Activated T-cell treated with anti-CD3 and anti-CD28 coated beads for 1 hour (primary cell): ENCODE results near the gene PSMG2.

Source experiments
- DNase-seq: peaks from one replicate; pipeline ENCODE4 v3.0.0-alpha.2; 2020; ENCODE audit warnings: low read depth

PSMG2 gene, protein sequence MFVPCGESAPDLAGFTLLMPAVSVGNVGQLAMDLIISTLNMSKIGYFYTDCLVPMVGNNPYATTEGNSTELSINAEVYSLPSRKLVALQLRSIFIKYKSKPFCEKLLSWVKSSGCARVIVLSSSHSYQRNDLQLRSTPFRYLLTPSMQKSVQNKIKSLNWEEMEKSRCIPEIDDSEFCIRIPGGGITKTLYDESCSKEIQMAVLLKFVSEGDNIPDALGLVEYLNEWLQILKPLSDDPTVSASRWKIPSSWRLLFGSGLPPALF

DNA sequence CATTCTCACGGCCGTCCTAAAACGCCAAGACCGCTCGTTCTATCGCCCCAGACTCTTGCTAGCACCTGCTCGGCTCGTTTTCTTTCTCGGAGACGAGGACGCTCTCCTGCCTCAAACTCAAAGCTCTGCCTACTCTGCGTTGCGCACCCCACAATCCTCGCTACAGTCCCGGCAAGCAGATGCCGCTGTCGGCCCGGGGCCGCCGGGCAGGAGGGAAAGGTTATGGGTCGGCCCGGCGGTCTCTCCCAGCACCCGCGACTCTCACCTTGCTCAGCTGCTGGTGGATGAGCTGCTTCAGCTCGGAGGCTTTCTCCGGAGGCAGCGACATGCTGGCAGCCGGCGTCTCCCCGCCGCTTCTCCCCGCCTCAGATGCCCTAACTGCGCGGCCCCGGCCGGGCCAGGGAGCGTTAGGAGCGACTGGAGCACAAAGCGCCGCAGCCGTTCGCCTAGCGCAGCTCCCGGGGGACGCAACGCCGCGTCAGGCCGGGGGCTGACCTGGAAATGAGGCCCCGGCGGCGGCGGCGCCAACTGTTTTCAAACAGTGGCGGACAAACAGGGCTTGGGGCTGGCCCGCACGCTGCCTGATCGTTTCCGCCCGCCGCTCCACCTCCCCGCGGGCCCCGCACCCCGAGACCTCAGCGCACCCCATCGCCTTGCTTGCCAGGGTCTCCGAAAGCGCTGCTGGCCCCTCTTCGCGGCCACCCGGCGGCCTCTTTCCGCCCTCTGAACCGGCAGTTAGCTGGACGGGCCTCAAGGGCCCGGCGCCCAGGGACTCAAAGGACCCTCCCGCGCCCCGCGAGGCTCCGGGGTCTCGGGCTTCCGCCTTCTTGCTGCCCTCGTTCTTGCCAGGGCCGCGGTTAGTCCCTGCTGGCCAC lies at the start of gene PSMG2, which contains the start of gene CEP76:
PSMG2 (plus strand) TSS at position 822 of the 875 bp plus-strand sequence. CDS start 66 bp downstream, outside the sequence.
CEP76 (minus strand) TSS at position 503 of the 875 bp plus-strand sequence; CDS start at position 328, 175 bp downstream.
- peak; percentile 71 for DNase-seq

DNA sequence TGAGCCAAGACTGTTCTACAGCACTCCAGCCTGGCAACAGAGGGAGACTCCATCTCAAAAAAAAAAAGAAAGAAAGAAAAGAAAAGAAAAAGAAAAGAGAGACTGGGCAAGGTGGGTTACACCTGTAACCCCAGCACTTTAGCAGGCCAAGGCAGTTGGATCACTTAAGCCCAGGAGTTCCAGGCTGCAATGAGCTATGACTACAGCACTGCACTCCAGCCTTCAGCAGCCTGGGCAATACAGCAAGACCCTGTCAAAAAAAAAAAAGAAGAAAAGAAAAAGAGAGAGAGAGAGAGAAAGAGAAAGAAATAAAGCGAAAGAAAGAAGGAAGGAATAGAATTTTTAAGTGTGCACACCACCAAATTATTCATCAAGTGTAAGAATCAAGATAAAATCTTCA lies 47.9 kb upstream of the PSMG2 start:
- no peak for DNase-seq

DNA sequence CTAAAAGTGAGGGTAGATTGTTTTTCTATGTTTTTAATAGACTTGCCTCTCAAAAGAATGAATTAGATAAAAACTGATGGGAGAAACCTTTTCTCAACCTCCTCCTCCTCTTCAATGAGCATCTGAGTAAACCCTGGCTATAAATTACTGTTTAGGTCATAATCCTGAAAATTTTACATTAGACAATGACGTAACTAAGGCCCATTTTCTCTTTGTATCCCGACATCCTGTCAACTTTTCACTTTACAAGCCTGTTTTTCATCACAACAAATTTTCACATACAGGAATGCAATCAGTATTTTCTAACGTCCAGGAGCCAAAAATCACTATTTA lies 46.3 kb upstream of the PSMG2 start:
- no peak for DNase-seq

DNA sequence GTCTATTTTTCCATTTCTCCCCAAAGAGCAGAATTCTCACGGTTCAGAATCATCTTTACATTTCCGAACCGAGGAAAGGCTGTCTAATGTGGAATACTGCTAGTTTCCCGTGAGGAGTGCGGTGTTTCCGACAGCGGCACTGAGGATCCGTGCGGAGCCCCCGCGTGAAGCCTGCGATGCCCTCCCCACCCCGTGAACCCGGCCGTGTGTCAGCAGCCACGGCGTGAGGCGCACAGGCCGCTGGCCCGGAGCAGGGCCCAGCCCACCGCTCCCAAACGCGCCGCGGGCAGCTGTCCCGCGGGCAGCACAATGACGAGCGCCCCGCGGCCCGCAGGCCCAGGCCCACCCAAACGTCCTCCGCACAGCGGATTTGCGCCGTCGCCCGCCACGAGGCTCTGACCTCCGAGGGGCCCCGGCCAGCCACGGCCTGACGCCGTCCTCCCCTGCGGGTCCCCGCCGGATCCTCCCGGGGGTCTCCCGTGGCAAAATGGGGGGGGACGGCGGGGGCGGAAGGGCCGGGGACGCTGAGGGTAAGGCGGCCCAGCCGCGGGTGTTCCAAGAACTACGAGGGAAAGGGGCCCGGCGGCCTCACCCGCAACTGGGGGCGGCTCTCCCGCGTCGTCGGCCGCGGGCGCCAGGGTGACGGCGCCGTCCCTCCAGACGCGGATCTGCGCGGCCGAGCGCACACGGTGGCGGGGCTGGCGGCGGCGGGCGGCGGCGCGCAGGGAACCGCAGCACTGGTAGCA lies 45.7 kb upstream of the PSMG2 start:
- no peak for DNase-seq

DNA sequence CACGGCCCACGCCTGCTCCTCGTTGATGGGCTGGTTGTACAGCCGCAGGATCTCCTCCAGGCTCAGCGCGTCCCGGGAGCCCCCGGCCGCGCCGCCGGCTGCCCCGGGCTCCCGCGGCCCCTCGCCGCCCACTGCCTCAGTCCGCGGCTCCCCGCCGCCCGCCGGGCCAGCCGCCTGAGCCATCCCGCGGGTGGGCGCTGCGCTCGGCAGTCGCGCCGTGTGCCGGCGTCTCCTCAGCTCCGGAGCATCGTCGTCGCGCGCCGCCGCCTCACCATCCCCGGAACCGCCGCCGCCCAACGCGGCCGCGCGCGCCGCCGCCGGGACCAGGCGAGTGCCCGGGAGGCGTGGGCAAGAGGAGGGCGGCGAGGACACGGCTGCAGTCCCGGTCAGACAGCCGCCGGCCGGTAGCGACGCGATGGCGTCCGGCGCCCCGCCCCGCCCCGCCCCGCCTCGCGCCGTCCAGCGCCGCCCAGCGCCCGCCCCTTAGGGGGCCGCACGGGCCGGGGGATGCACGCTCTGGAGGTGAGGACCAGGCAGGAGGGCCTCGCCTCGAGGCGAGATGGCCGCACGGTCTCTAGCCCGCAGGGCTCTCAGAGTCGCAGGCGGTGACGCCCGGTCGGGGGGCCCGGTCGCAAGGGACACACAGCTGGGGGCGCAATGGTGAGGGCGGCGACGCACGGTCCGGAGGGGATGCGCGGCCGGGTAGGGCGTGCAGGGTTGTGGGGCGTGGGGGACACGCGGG lies 45.0 kb upstream of the PSMG2 start, which contains the start of gene SPIRE1:
SPIRE1 (minus strand) TSS at position 424 of the 742 bp plus-strand sequence; CDS start at position 183, 241 bp downstream.
- peak; percentile 14 for DNase-seq

DNA sequence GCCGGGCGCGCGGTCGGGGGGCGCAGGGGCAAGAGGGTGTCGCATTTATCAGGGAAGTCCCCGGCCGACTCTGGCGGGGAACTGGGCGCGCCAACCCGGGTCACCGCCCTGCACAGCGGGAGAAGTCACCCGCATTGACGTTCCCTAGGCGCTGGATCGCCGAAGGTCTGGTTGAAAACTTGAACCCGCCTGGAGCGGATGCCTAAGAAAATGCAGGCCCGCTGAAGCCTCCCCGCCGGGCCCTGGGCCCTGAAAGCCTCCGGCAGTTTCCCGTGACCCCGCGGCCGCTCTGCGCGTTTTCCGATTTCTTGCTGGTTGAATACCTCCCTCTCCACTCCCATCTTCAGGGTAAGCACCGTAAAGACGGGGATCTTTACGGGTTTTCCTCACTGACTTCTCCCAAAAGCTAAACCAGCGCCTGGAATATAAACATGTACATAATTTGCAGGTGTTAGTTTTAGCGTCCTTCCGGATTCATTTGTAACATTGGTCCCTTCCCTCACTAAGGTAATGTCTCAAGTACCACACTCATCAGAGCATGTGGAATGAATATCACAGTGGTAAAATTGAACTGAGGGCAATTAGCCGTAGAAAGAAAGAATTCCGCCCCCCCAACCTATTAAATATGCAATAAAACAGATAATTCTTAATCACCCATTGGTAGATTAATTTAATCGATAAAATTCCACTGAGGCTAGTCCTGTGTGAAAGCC lies 44.3 kb upstream of the PSMG2 start:
- no peak for DNase-seq

DNA sequence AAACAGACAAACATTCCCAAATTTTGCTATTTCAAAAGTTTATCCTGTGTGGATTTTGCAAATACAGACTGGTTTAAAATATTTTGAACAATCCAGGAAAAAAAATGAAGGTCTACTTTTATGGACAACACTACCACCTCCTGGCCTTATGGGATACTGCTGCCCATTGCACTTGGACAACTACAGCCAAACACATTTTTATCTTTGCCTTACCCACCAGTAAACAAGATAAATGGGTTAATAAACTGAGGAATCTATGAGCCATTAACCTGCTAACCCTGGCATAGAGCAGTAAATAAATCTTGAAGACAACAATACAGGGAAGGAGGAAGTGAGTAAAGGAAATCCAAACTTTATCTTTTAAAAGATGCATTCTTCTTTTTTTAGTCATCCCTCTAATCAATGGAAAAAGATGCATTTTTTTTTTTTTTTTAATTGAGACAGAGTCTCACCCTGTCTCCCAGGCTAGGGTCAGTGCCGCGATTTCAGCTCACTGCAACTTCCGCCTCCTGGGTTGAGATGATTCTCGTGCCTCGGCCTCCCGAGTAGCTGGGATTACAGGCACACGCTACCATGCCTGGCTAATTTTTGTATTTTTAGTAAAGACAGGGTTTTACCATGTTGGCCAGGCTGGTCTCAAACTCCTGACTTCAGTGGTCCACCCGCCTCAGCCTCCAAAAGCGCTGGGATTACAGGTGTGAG lies 42.8 kb upstream of the PSMG2 start:
- DNase-seq: no peak

DNA sequence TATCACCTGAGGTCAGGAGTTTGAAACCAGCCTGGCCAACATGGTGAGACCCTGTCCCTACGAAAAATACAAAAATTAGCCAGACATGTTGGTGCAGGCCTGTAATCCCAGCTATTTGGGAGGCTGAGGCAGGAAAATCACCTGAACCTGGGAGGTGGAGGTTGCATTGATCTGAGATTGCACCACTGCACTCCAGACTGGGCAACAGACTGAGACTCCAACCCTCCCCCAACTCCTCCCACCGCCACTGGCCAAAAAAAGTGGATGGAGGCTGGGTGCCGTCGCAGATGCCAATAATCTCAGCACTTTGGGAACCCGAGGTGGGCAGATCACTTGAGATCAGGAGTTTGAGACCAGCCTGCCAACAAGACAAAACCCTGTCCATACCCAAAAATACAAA lies 34.8 kb upstream of the PSMG2 start:
- DNase-seq: no peak

DNA sequence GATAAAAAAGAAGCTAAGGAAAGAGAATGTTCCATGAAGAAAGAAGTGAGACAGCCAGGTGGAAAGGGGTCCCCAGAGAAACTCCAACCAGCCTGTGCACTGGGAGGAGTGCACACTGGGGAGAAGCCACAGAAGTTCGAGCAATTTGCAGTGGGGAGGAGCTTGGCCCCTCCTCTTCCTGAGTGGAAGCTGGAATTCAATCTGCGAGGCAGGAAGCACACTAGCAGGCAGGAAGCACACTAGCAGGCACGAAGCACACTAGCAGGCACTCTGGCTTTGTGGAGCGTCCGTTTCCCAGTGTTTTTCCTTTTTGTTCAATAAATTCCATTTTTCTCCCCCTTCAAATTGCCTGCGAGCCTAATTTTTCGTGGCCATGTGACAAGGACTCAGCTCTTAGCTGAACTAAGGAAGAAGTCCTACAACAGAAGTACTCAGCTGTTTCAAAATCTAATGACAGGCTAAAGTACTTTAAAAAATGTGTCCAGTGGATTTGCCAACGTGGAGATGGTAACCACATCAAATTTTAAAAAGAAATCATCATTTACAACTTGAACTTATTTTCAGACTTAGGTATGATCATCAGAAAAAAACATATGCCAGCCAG lies 23.6 kb upstream of the PSMG2 start:
- no peak for DNase-seq

DNA sequence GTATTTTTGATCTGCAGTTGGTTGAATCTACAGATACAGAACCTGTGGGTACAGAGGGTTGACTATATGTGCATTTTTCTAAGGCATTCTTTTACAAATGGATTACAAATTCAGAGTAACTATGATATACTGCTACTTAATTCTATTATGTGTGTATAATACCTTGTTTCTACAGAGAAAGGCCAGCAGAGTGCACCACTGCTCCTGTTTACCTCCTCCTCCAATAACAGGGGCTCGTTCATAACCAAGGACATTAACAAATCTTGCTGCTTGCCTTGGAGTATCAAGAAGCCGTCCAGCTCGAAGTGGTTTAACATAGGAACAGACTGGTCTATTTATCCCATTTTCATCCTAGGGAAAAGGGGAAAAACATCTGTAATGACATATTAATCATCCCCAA lies 16.7 kb upstream of the PSMG2 start:
- no peak for DNase-seq

DNA sequence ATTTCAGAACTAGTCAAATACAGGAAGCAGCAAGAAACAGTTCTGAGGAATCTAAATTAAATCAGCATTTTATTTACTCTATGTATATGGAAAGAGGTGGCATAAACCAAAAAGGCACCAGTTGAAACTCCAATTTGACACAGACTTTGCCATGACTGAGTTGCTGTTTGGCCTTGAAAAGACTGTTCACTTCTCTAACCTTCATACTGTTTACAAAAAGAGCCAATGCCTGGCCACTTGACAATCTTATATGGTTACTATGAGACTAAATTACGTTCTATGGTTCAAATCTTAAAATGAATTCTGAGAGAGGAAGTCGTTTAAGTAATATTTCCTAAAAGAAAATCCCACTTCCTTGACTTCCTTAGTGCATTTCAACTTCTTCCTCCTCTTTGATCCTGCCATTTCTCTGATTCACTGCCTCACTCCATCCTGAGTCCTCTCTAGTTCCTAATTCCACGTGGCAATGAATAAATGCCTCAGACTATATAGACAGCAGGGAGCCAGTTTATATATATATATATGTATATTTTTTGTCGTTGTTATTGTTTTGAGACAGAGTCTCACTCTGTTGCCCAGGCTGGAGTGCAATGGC lies 13.5 kb upstream of the PSMG2 start:
- DNase-seq: no peak

DNA sequence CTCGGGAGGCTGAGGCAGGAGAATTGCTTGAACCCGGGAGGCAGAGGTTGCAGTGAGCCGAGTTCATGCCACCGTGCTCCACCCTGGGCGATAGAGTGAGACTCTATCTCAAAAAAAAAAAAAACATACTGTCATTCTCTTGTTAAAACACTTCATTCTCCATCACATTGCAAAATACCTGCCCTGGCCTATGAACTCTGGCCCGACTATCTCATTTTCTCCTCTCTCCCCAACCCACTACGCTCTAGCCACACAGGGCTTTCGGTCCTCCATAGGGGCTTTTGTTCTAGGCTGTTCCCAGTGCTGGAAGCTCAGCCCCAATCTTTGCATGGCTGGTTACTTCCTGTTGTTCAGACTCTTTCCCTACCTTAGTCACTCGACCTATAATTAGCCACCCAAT lies 10.6 kb upstream of the PSMG2 start:
- no peak for DNase-seq

DNA sequence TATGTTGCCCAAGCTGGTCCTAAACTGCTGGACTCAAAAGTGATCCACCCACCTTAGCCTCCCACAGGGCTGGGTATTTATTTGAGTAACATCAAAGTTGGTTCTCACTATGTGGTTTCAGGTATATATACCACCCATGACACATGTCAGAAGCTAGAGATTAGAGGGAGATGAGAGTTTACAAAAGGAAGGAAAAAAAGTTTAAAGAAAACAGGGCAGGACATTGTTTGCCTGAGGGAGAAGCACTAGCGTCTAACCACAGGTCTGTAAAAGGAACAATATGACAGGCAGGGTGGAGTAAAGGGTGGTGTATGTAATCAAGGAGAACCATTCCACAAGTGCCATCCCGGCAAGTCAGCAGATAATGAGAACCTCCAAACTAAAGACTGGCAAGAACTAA lies 8.8 kb upstream of the PSMG2 start:
- no peak for DNase-seq

DNA sequence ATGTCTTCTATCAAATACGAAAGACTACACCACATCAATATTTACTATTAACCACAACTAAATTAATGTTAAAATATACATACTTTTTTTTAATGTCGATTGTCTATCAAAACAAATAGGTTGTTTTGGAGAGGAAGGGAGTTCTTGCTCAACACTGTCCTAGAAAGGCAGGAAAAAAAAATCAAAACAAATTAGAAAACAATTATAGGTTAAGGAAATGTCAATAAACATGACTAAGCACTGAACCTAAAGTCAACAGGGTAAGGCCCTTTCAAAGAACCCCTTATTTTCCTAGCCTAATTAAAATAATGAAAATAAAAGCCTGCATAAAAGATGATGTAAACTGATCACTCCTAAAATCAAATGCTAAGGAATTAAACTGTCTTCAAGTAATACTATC lies 3.1 kb upstream of the PSMG2 start:
- DNase-seq: no peak

DNA sequence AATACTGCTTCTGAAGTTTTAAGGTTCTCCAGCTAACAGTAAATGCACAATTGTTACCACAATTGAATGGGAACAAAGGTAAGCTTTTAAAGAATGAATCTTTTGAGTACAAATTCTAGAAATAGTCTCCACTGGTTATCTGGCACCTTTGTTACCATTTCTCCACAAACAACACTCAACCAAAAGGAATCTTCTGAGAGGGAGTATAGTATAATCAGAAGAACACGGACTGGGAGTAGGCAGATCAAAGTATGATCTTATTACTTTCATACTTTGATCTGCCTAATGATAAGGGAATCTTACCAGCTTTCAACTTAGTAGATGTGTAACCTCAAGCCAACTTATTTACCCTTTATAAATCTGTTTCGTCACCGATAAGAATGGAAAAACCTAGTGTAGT lies 1.7 kb upstream of the PSMG2 start:
- no peak for DNase-seq

DNA sequence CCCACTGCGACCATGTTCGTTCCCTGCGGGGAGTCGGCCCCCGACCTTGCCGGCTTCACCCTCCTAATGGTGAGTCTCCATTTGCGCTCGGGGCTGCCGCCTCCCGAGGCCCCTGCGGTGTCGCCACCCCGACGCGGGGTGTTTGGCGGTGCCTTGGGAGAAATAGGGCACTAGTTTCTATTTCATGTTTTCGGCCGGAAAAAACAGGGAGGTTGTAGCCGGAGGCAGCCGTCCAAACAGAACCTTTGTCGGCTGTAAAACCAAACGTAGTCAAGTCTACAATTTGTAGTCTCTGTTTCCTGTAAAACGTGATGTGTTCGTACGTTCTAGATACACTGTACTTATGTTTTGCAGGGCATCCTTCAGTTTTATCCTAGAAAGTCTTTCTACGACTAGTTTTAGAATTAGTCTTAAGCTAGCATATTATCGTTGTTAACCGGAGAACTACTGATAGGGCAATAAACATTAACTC lies 290 bp downstream of the PSMG2 start:
- no peak for DNase-seq

DNA sequence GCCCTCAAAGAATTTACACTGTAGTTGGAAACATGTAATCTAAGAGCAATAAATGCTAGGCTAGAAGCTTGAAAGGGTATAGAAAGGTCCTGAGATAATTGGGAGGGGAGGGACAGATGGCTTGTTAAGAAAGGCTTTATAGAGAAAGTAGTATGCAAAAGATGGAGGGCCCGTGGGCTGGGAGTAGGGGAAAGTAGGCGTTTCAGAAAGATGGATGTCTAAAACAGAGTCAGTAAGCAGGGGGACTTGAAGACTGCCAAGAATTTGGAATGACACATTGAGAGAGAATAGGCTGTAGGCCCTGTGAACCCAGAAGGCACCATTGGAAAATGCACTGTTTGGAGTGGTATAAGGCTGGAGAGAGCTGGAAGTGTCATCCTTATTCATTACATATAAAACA lies 822 bp downstream of the PSMG2 start:
- DNase-seq: no peak

DNA sequence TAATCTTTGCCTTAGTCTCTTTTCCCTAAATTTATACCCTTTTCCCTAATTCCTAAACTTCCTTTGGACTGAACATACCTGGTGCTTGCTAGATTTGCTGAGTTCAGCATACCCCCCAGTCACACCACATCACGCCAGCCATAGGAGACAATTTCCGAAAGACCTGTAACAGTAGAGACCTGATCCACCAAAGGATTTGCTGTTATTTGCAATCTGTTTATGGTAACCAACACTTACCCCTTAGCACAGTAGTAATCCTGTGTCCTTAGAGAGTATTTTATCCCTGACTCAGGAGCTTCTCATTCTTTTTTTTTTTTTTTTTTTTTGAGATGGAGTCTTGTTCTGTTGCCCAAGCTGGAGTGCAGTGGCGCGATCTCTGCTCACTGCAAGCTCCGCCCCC lies 8.6 kb downstream of the PSMG2 start:
- no peak for DNase-seq

DNA sequence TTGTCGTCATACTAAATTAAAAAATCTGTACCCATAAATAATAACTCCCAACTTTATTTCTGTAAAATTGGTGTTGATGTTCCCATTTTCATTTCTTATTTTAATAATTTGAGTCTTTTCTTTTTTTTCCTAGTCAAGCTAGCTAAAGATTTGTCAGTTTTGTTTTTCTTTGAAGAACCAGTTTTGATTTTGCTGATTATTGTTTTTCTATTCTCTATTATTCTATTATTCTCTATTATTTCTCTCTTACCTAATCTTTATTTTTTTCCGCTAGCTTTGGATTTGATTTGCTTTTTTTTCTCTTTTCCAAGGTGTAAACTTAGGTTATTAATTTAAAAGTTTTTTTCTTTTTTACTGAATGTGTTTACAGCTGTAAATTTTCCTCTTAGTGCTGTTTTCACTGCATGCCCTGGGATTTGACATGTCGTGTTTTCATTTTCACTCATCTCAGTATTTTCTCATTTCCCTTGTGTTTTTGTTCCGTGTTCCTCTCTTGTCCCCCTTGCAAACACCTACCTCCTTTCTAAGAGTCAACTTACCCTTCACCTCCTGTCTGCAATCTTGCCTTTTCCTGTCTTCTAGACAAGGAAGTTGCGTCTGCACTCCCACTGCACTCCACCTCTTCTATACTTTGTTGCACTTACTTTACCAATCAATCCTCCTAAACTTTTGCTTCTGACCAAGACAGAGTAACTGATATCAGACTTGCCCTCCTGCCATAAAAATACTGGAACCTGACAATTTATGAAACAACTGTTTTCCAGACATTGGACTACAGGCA lies 18.8 kb downstream of the PSMG2 start:
- no peak for DNase-seq
